GM23338 (cell line): ENCODE data around the gene CTNNBIP1.

Experiments
- CTCF ChIP-seq, 2 experiments: fragments of 200-600 bp in 1 of 2; sonication (generic) in 1 of 2; conservative IDR thresholded peaks; 2 replicates each; pipeline versions ENCODE4 v1.5.1 to v1.6.1; 2016 to 2017; ENCODE audit warnings: antibody characterized with exemption in 2 of 2, low read depth in 2 of 2, mild to moderate bottlenecking in 2 of 2, moderate library complexity in 1 of 2
- EZH2 ChIP-seq: fragments of 200-600 bp; sonication (generic); IDR thresholded peaks from one replicate; pipeline ENCODE4 v1.8.0; 2017; ENCODE audit warnings: antibody characterized with exemption, mild to moderate bottlenecking, low read depth; ENCODE audit not compliant: unreplicated experiment
- EZH2phosphoT487 ChIP-seq: fragments of 200-600 bp; sonication (generic); IDR thresholded peaks from one replicate; pipeline ENCODE4 v1.8.1; 2018; ENCODE audit warnings: antibody characterized with exemption; ENCODE audit not compliant: unreplicated experiment
- JUNB ChIP-seq: IDR thresholded peaks from one replicate; pipeline ENCODE4 v1.6.1; 2016; ENCODE audit warnings: antibody characterized with exemption; ENCODE audit not compliant: unreplicated experiment
- POLR2AphosphoS5 ChIP-seq: IDR thresholded peaks from 2 replicates; pipeline ENCODE4 v1.6.1; 2016; ENCODE audit warnings: antibody characterized with exemption, low read depth
- REST ChIP-seq: IDR thresholded peaks from one replicate; pipeline ENCODE4 v1.6.1; 2018; ENCODE audit warnings: antibody characterized with exemption; ENCODE audit not compliant: unreplicated experiment

DNA sequence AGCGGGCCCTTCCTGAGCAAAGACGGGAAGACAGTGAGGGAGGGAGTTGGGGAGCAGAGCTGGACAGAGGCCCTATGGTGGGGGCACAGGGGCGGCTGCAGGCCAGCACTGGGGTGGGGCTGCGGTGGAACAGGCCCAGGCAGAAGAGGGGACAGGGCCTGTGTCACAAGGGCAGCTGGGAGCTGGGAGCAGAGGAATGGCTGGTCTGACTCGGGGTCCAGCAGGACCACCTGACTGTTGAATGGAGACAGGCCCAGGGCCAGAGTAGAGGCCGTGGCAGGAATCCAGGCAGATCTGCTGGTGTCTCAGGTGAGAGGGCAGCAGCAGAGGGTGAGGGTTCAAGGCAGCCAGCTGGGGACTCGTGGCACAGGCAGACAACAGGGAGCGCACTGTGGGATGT lies 25.3 kb downstream of the CTNNBIP1 start:
- TF ChIP-seq CTCF (conservative IDR thresholded peaks at IDR 0.05; ENCODE audit: low read depth in 2 of 2): no peak
- no peak for TF ChIP-seq JUNB
- TF ChIP-seq EZH2: no peak
- no peak for TF ChIP-seq EZH2phosphoT487
- TF ChIP-seq POLR2AphosphoS5: no peak
- TF ChIP-seq REST: no peak
